Stimulated activated CD4-positive, alpha-beta T cell treated with anti-CD3 and anti-CD28 coated beads, Interleukin-2, amount 100 ng/mL, for 48 hours (primary cell): Measurements from ENCODE around the gene BNC2.

ENCODE experiments used
- DNase-seq, 2 donors: peaks; one replicate each; pipeline ENCODE4 v3.0.0-alpha.2; 2020

Gene BNC2

GRCh38 chr9:16664211-16664610 is 206.3 kb downstream of the BNC2 start:
- DNase-seq: no peak

- no peak for DNase-seq
These were observed 208.7 kb downstream of the BNC2 start for GRCh38 chr9:16661816-16662215.

- no peak for DNase-seq
These were observed 211.4 kb downstream of the BNC2 start for GRCh38 chr9:16659096-16659495.

GRCh38 chr9:16656432-16657169 is 213.9 kb downstream of the BNC2 start:
- DNase-seq: no peak

- no peak for DNase-seq
These were observed 215.8 kb downstream of the BNC2 start for GRCh38 chr9:16654596-16655126.

GRCh38 chr9:16653491-16654399 is 216.7 kb downstream of the BNC2 start:
- DNase-seq: no peak

- no peak for DNase-seq
These were observed 217.9 kb downstream of the BNC2 start for GRCh38 chr9:16652582-16652981.

- DNase-seq: no peak
These were observed 219.0 kb downstream of the BNC2 start for GRCh38 chr9:16651446-16651964.

- no peak for DNase-seq
These were observed 224.5 kb downstream of the BNC2 start for GRCh38 chr9:16645970-16646369.

- no peak for DNase-seq
These were observed 227.9 kb downstream of the BNC2 start for GRCh38 chr9:16642421-16643109.

GRCh38 chr9:16640649-16641048 is 229.8 kb downstream of the BNC2 start:
- no peak for DNase-seq

- DNase-seq: no peak
These were observed 230.8 kb downstream of the BNC2 start for GRCh38 chr9:16639644-16640043.

GRCh38 chr9:16637911-16638310 is 232.6 kb downstream of the BNC2 start:
- DNase-seq: no peak

- DNase-seq: no peak
These were observed 233.3 kb downstream of the BNC2 start for GRCh38 chr9:16637218-16637617.

GRCh38 chr9:16633794-16634193 is 236.7 kb downstream of the BNC2 start:
- DNase-seq: no peak

- DNase-seq: no peak
These were observed 242.1 kb downstream of the BNC2 start for GRCh38 chr9:16628413-16628812.

- no peak for DNase-seq
These were observed 242.5 kb downstream of the BNC2 start for GRCh38 chr9:16627967-16628366.

GRCh38 chr9:16627521-16627920 is 242.9 kb downstream of the BNC2 start:
- DNase-seq: no peak

- DNase-seq: no peak
These were observed 243.8 kb downstream of the BNC2 start for GRCh38 chr9:16626577-16627130.

- no peak for DNase-seq
These were observed 244.7 kb downstream of the BNC2 start for GRCh38 chr9:16625811-16626210.

- no peak for DNase-seq
These were observed 245.3 kb downstream of the BNC2 start for GRCh38 chr9:16625161-16625631.

GRCh38 chr9:16624744-16625117 is 245.7 kb downstream of the BNC2 start:
- DNase-seq: no peak
